Panc1 (cell line): ENCODE results near the gene CSF3R. TPM values are rescaled to one million over a fixed set of nuclear protein-coding genes. Genes with fewer than 3 reads are reported as not detected.

ENCODE experiments used
- ATAC-seq: fragments of 200-7000 bp; cut with Tn5 transposase; 2 replicates; pipeline ENCODE4 v1.9.1; 2020; ENCODE audit warnings: mild to moderate bottlenecking, moderate library complexity
- BruUV-seq: library from RNA; stranded (reverse); fragments of 400-500 nt; replicated peaks from 2 replicates; lab custom pipeline; 2021; lab: Mats Ljungman, UMichigan
- CTCF ChIA-PET: fragments of 300-600 bp; sonication (Branson Sonifier 250); formaldehyde crosslinking; loops from one replicate; lab custom pipeline; 2022; ENCODE audit warnings: antibody characterized with exemption; lab: Charles Lee
- POLR2A ChIA-PET: fragments of 300-600 bp; sonication (Branson Sonifier 250); formaldehyde crosslinking; loops from one replicate; lab custom pipeline; 2022; ENCODE audit warnings: antibody characterized with exemption; lab: Charles Lee
- DNase-seq: peaks from one replicate; pipeline ENCODE4 v3.0.0-alpha.2; 2010; ENCODE audit warnings: low read depth, low spot score
- H3K27ac ChIP-seq: 2 replicates; pipeline ENCODE4 v1.5.1; 2011; ENCODE audit warnings: mild to moderate bottlenecking, low read length, inconsistent platforms
- H3K27me3 ChIP-seq: fragments of 200-500 bp; sonication (Bioruptor generic); 2 replicates; pipeline ENCODE4 v1.6.0; 2014; ENCODE audit warnings: low read length, inconsistent platforms; ENCODE audit not compliant: control insufficient read depth, insufficient read depth
- H3K36me3 ChIP-seq: fragments of 200-500 bp; sonication (Bioruptor generic); 2 replicates; pipeline ENCODE4 v1.5.1; 2014; ENCODE audit warnings: inconsistent platforms, mild to moderate bottlenecking, low read length, moderate library complexity; ENCODE audit not compliant: control insufficient read depth, insufficient read depth
- H3K4me1 ChIP-seq: 2 replicates; pipeline ENCODE4 v1.5.1; 2011; ENCODE audit warnings: inconsistent platforms, mild to moderate bottlenecking, low read length, moderate library complexity; ENCODE audit not compliant: control insufficient read depth, insufficient read depth
- H3K4me3 ChIP-seq, 2 experiments: 2 replicates each; pipeline ENCODE4 v1.5.1; 2011 to 2012; ENCODE audit warnings: low read depth in 2 of 2, low read length in 2 of 2, mild to moderate bottlenecking in 2 of 2, inconsistent platforms in 1 of 2, moderate library complexity in 1 of 2
- H3K9me3 ChIP-seq: fragments of 200-500 bp; sonication (Bioruptor generic); 2 replicates; pipeline ENCODE4 v1.5.1; 2014; ENCODE audit warnings: low read depth, mild to moderate bottlenecking, inconsistent platforms, low read length, moderate library complexity; ENCODE audit not compliant: control insufficient read depth, insufficient read depth
- CTCF ChIP-seq: fragments of 450-650 bp; IDR thresholded peaks from 2 replicates; pipeline ENCODE4 v1.5.1; 2017; ENCODE audit warnings: mild to moderate bottlenecking
- POLR2AphosphoS5 ChIP-seq: IDR thresholded peaks from 2 replicates; pipeline ENCODE4 v1.6.1; 2012; ENCODE audit warnings: mild to moderate bottlenecking, low read depth, low read length, moderate library complexity
- REST ChIP-seq, 2 experiments: IDR thresholded peaks; 2 replicates each; pipeline ENCODE4 v1.6.1; 2011 to 2012; ENCODE audit warnings: low read depth in 2 of 2, control low read depth in 1 of 2, low read length in 1 of 2, mild to moderate bottlenecking in 1 of 2, moderate library complexity in 1 of 2; ENCODE audit not compliant: insufficient read depth in 1 of 2
- SIN3A ChIP-seq: IDR thresholded peaks from 2 replicates; pipeline ENCODE4 v1.6.1; 2012; ENCODE audit warnings: low read depth, mild to moderate bottlenecking, low read length, moderate library complexity, borderline replicate concordance; ENCODE audit not compliant: insufficient read depth
- TCF7L2 ChIP-seq: IDR thresholded peaks from 2 replicates; pipeline ENCODE4 v1.6.1; 2011; ENCODE audit warnings: mild to moderate bottlenecking, low read depth, low read length, inconsistent platforms
- in situ Hi-C: cut with HindIII; loops from 2 replicates; pipeline ENCODE4 v1.10.0; 2016; ENCODE audit warnings: low sequenced_read_pairs, low pct_unique_long_range_greater_than_20kb
- intact Hi-C: fragments of 100-400 bp; cut with micrococcal nuclease; formaldehyde crosslinking; loops from one replicate; pipeline ENCODE4 v1.10.0; 2022; ENCODE audit not compliant: unreplicated experiment
- total RNA-seq: library from RNA; stranded (reverse); gene quantifications from one replicate; pipeline ENCODE4 v1.2.1, GENCODE V29; 2021; ENCODE audit not compliant: unreplicated experiment

The CSF3R gene
- total RNA-seq, 1 experiment from 2014 or later, result 0.31 TPM

GRCh38 chr1:36448530-36449056 lies 34.1 kb downstream of the CSF3R start (continued):
- no peak for TF ChIP-seq SIN3A

- in situ Hi-C loops, result no loop called here
- ATAC-seq (no peak), DNase-seq (no peak)
- no peak for TF ChIP-seq CTCF
- TF ChIP-seq TCF7L2, result no peak
- TF ChIP-seq POLR2AphosphoS5, result no peak
- TF ChIP-seq REST (IDR thresholded peaks at IDR 0.05; ENCODE audit: insufficient read depth in 1 of 2, low read depth in 2 of 2, low read length in 1 of 2), result no peak
- TF ChIP-seq SIN3A, result no peak
- Histone ChIP-seq H3K9me3 (no peaks in the 10 kb centered on the region), H3K36me3 (no peaks in the 10 kb centered on the region), H3K4me1 (peaks cover 3% of the 10 kb centered on the region; the same call in 1 of the 2 replicates), H3K4me3 (no peak overlapping the region), H3K27me3 (no peaks in the 10 kb centered on the region), H3K27ac (no peak overlapping the region)
- BruUV-seq, result no TSS peak
- intact Hi-C loops, result no loop called here
- ChIA-PET CTCF (no interaction called here), POLR2A (no interaction called here)
These were observed 35.3 kb downstream of the CSF3R start for GRCh38 chr1:36447450-36447849.

GRCh38 chr1:36446746-36447145 lies 36.0 kb downstream of the CSF3R start:
- Histone ChIP-seq H3K36me3 (no peaks in the 10 kb centered on the region), H3K4me1 (peaks cover 3% of the 10 kb centered on the region; the same call in 1 of the 2 replicates), H3K4me3 (no peak overlapping the region), H3K27ac (no peak overlapping the region), H3K27me3 (no peaks in the 10 kb centered on the region), H3K9me3 (no peaks in the 10 kb centered on the region)
- no peak for ATAC-seq
- CTCF ChIA-PET, result no interaction called here
- no peak for TF ChIP-seq REST (IDR thresholded peaks at IDR 0.05; ENCODE audit: insufficient read depth in 1 of 2, low read depth in 2 of 2, low read length in 1 of 2)
- no peak for TF ChIP-seq SIN3A
- TF ChIP-seq CTCF, result no peak
- no peak for TF ChIP-seq POLR2AphosphoS5
- TF ChIP-seq TCF7L2, result no peak
- intact Hi-C loops, result no loop called here
- no peak for DNase-seq
- BruUV-seq, result no TSS peak
- in situ Hi-C loops, result no loop called here
- POLR2A ChIA-PET, result no interaction called here
